Nephron (organoid): ENCODE measurements around the gene SLC15A3.

Experiments used
- H3K27ac Mint-ChIP-seq, 3 experiments: 2 replicates each; pipeline ENCODE4 v1.8.0; 2020; ENCODE audit warnings: mixed read lengths in 3 of 3, mild to moderate bottlenecking in 2 of 3, moderate library complexity in 1 of 3
- H3K27me3 Mint-ChIP-seq: 2 replicates; pipeline ENCODE4 v1.8.0; 2021; ENCODE audit warnings: low read depth, mild to moderate bottlenecking, moderate library complexity, mixed read lengths
- H3K36me3 Mint-ChIP-seq: 2 replicates; pipeline ENCODE4 v1.8.0; 2020; ENCODE audit warnings: low read depth, mixed read lengths
- H3K4me1 Mint-ChIP-seq: 2 replicates; pipeline ENCODE4 v1.8.0; 2020; ENCODE audit warnings: mixed read lengths
- H3K4me3 Mint-ChIP-seq, 3 experiments: 2 replicates each; pipeline ENCODE4 v1.8.0; 2020; ENCODE audit warnings: mild to moderate bottlenecking in 3 of 3, mixed read lengths in 3 of 3, moderate library complexity in 2 of 3
- H3K9me3 Mint-ChIP-seq: 2 replicates; pipeline ENCODE4 v1.8.0; 2020; ENCODE audit warnings: mixed read lengths
- TF ChIP-seq, protein P1 (sequence below), 3 experiments: fragments of 200-600 bp; sonication (generic); IDR thresholded peaks; one replicate each; pipeline ENCODE4 v1.5.0; 2021; ENCODE audit warnings: antibody characterized with exemption in 3 of 3; ENCODE audit not compliant: unreplicated experiment in 3 of 3

Gene SLC15A3

DNA sequence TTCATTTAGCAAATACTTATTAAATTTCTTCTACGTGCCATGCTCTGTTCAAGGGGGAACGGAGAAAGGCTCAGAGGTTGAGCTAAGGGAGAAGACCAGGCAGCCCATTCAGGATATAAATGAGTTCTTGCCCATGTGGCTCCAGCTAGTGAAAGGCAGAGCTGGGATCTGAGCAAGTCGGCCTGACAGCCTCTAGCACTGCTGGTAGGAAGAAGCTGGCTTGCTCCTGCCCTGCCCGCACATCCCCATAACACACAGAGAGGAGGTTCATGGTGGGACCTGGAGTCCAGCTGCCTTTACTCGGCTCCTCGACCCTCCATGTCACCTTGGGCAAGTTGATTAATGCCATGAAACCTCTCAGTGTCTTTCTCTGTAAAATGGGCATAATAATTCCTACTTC, 2.0 kb downstream of the SLC15A3 start:
- Mint-ChIP-seq H3K27me3 (peaks cover 32% of the 10 kb centered on the region), H3K4me3 (peak overlapping the region; percentile 66 to 84 (median 74)), H3K4me1 (peaks cover 50% of the 10 kb centered on the region), H3K27ac (peak overlapping the region; percentile 45 to 80 (median 75)), H3K36me3 (peaks cover 6% of the 10 kb centered on the region), H3K9me3 (no peaks in the 10 kb centered on the region)
- TF ChIP-seq, protein P1, sequence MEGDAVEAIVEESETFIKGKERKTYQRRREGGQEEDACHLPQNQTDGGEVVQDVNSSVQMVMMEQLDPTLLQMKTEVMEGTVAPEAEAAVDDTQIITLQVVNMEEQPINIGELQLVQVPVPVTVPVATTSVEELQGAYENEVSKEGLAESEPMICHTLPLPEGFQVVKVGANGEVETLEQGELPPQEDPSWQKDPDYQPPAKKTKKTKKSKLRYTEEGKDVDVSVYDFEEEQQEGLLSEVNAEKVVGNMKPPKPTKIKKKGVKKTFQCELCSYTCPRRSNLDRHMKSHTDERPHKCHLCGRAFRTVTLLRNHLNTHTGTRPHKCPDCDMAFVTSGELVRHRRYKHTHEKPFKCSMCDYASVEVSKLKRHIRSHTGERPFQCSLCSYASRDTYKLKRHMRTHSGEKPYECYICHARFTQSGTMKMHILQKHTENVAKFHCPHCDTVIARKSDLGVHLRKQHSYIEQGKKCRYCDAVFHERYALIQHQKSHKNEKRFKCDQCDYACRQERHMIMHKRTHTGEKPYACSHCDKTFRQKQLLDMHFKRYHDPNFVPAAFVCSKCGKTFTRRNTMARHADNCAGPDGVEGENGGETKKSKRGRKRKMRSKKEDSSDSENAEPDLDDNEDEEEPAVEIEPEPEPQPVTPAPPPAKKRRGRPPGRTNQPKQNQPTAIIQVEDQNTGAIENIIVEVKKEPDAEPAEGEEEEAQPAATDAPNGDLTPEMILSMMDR (IDR thresholded peaks at IDR 0.05; ENCODE audit: unreplicated experiment in 3 of 3) = no peak

DNA sequence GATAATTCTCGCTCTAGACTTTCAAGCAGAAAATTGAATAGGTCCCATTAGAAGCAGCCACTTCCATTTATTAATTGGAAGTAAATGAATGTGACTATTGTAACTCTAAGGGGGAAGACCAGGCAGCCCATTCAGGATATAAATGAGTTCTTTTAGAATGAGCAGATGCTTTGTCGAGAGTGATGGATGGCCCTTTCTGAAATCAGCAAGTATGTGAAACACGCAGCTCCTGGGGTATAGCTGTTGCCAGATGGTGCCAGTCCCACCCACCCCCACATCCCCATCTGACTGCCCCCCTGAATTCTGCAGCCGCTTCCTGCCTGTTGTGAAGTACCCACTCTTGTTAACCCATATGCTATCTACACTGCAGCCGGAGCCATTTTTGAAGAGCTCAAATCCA, 3.7 kb downstream of the SLC15A3 start:
- H3K4me1 Mint-ChIP-seq = peaks cover 64% of the 10 kb centered on the region
- H3K4me3 Mint-ChIP-seq = peak overlapping the region; percentile 39 to 77 (median 51)
- TF ChIP-seq, protein P1 (IDR thresholded peaks at IDR 0.05; ENCODE audit: unreplicated experiment in 3 of 3) = no peak
- peak overlapping the region; percentile 21 to 59 (median 49) for H3K27ac Mint-ChIP-seq
- peaks cover 6% of the 10 kb centered on the region for H3K36me3 Mint-ChIP-seq
- H3K9me3 Mint-ChIP-seq = no peaks in the 10 kb centered on the region
- peaks cover 26% of the 10 kb centered on the region for H3K27me3 Mint-ChIP-seq

DNA sequence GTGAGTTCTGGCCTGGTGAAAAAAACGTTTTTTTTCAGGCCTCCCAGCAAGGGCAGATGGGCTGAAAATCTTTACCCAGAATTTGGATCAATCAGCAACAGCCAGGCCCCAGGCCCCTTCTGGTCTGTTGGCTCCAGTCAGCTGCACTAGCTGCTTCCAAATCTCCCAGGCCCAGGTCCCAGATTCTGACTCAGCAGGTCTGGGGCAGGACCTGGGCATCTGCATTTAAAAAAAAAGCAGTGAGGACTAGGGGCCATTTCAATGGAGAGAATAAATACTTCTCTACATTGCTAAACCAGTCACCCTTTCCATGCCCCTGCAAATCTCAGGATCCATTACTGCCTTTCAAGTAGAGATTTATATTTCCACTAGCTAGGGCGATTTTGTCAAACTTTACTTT, 4.3 kb downstream of the SLC15A3 start:
- no peak overlapping the region for H3K4me3 Mint-ChIP-seq
- peaks cover 26% of the 10 kb centered on the region for H3K27me3 Mint-ChIP-seq
- peak overlapping the region; percentile 21 to 59 (median 49) for H3K27ac Mint-ChIP-seq
- peaks cover 66% of the 10 kb centered on the region for H3K4me1 Mint-ChIP-seq
- H3K36me3 Mint-ChIP-seq = peaks cover 6% of the 10 kb centered on the region
- TF ChIP-seq, protein P1 (IDR thresholded peaks at IDR 0.05; ENCODE audit: unreplicated experiment in 3 of 3) = no peak
- no peaks in the 10 kb centered on the region for H3K9me3 Mint-ChIP-seq

DNA sequence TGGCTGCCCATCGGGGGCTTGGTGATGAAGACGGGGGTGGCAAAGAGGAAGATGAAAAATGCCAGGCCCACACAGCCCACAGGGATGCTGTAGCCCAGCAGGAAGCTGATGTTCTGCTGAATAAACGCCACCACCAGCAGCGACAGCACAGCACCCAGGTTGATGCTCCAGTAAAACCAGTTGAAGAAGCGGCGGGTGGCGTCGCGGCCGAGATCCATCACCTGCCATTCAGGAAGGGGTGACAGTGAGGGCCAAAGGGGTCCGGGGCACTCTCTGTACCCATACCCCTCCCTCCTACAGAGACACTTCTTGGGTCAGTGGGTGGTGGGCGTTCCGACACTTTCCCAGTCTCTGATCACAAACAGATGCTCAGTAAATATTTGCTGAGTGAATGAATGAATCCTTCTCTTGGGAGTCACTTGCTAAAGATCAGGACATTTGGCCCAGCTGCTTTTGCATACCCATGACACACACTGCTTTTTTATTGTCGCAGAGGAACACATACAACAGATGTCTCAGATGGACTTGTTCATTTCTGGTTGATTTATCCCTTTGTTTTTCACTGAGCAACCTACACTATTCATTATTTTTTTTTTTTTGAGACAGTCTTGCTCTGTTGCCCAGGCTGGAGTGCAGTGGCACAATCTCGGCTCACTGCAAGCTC, 5.2 kb downstream of the SLC15A3 start:
- H3K27me3 Mint-ChIP-seq = peaks cover 23% of the 10 kb centered on the region
- H3K36me3 Mint-ChIP-seq = peaks cover 6% of the 10 kb centered on the region
- TF ChIP-seq, protein P1 (IDR thresholded peaks at IDR 0.05; ENCODE audit: unreplicated experiment in 3 of 3) = no peak

DNA sequence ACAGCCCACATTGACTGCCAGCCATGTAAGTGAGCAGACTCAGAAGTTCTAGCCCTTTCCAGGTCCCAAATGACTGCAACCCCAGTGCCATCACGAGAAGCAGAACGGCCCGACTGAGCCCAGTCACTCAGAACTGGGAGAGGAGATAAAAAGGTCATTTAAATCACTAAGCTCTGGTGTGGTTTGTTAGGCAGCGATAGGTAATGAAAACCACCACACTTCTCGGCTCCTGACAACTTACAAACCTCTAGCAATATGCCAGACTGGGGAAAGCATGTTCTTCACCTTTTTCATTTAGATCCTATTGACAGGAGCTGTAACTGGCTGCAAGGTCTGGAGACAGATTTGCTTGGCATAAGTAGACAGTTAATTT, 6.7 kb downstream of the SLC15A3 start:
- Mint-ChIP-seq H3K9me3 (no peaks in the 10 kb centered on the region), H3K27ac (no peak overlapping the region), H3K36me3 (peaks cover 11% of the 10 kb centered on the region), H3K4me3 (no peak overlapping the region), H3K27me3 (peaks cover 22% of the 10 kb centered on the region), H3K4me1 (peaks cover 78% of the 10 kb centered on the region)
- TF ChIP-seq, protein P1 (IDR thresholded peaks at IDR 0.05; ENCODE audit: unreplicated experiment in 3 of 3) = no peak

More for the DNA sequence above, 5.2 kb downstream of the SLC15A3 start:
- Mint-ChIP-seq H3K9me3 (no peaks in the 10 kb centered on the region), H3K4me1 (peaks cover 71% of the 10 kb centered on the region), H3K4me3 (peak overlapping the region in 1 of 3 experiments; percentile 41), H3K27ac (peak overlapping the region in 1 of 3 experiments; percentile 37)
